AG04449 (cell line): ENCODE measurements around the gene SV2A.
A peak's percentile ranks its signal among the peaks of the same experiment; 100 is the strongest.
"Not testable (repeated sequence)": the region's sequence is repeated elsewhere in the genome, so short reads cannot be mapped to it uniquely, and the experiment has no call there.

ENCODE experiments used
- CTCF ChIA-PET: fragments of 350-600 bp; formaldehyde crosslinking; extraction: SDS; loops from one replicate; lab custom pipeline; 2021; ENCODE audit warnings: antibody characterized with exemption; lab: Yijun Ruan, JAX
- POLR2A ChIA-PET: fragments of 400-600, 350-600 bp; formaldehyde crosslinking; extraction: SDS; loops from one replicate; lab custom pipeline; 2020; ENCODE audit warnings: antibody characterized with exemption, inconsistent platforms; lab: Yijun Ruan, JAX
- DNase-seq: peaks from one replicate; pipeline ENCODE4 v3.0.0-alpha.2; 2010; ENCODE audit warnings: low read depth, low spot score
- H3K4me3 ChIP-seq: 2 replicates; pipeline ENCODE4 v1.5.1; 2011; ENCODE audit warnings: low read depth, mild to moderate bottlenecking, control low read depth, low read length
- TF ChIP-seq, protein P1 (sequence below): IDR thresholded peaks from one replicate; pipeline ENCODE4 v1.5.1; 2011; ENCODE audit warnings: mild to moderate bottlenecking, moderate library complexity, low read length, control low read depth, inconsistent platforms; ENCODE audit not compliant: insufficient read depth; ENCODE audit errors: missing control alignments

SV2A gene

DNA sequence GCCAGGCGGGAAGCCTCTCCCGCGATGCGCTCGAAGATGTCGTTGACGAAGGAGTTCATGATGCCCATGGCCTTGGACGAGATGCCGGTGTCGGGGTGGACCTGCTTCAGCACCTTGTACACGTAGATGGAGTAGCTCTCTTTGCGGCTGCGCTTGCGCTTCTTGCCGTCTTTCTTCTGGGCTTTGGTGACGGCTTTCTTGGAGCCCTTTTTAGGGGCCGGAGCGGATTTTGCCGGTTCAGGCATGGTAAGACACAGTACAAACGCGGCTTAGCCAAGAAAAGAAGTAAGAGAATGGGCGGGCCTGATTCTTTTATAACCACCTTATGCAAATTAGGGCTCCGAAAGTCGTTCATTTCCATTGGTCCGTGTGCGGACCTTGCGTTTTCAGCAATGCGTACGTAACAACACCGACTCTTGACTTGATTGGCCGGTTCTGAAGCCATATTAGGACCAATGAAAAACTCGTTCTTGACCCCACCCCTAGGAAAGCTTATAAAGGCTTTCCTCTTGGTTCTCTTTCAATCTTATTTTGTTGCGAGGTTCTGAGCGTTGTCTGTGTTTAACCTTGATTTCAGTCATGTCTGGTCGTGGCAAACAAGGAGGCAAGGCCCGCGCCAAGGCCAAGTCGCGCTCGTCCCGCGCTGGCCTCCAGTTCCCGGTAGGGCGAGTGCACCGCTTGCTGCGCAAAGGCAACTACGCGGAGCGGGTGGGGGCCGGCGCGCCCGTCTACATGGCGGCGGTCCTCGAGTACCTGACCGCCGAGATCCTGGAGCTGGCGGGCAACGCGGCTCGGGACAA, 31.0 kb downstream of the SV2A start:
- peak overlapping the region; percentile 69 for H3K4me3 ChIP-seq
- TF ChIP-seq, protein P1, sequence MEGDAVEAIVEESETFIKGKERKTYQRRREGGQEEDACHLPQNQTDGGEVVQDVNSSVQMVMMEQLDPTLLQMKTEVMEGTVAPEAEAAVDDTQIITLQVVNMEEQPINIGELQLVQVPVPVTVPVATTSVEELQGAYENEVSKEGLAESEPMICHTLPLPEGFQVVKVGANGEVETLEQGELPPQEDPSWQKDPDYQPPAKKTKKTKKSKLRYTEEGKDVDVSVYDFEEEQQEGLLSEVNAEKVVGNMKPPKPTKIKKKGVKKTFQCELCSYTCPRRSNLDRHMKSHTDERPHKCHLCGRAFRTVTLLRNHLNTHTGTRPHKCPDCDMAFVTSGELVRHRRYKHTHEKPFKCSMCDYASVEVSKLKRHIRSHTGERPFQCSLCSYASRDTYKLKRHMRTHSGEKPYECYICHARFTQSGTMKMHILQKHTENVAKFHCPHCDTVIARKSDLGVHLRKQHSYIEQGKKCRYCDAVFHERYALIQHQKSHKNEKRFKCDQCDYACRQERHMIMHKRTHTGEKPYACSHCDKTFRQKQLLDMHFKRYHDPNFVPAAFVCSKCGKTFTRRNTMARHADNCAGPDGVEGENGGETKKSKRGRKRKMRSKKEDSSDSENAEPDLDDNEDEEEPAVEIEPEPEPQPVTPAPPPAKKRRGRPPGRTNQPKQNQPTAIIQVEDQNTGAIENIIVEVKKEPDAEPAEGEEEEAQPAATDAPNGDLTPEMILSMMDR, result no peak
- CTCF ChIA-PET, result interaction anchor here (0.7 to 2.8 kb wide), 7 partner anchors 37 to 301 kb away, joined by 3 to 18 read pairs (median 4); no protein-coding TSS in a partner anchor
- peak; percentile 98 for DNase-seq
- POLR2A ChIA-PET, result interaction anchor here (0.8 to 3.7 kb wide), 20 partner anchors 11 to 347 kb away, joined by 3 to 39 read pairs (median 4); partner anchors contain the start of genes BOLA1, MTMR11, OTUD7B and VPS45

DNA sequence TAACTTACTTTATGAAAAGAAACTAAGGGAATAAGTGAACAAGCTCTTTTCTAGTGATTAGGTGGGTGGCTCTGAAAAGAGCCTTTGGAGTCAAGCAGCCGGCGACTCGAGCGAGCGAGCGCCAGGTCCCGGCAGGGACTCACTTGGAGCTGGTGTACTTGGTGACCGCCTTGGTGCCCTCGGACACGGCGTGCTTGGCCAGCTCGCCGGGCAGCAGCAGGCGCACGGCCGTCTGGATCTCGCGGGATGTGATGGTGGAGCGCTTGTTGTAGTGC, 31.6 kb downstream of the SV2A start:
- H3K4me3 ChIP-seq, result peak overlapping the region; percentile 69
- POLR2A ChIA-PET, result interaction anchor here (0.9 to 3.7 kb wide), 12 partner anchors 14 to 306 kb away, joined by 3 to 39 read pairs (median 7); partner anchors contain the start of genes BOLA1, OTUD7B and VPS45
- not testable (repeated sequence) for DNase-seq
- CTCF ChIA-PET, result interaction anchor here (0.7 to 1.0 kb wide), 2 partner anchors 36 to 40 kb away, joined by 3 read pairs; no protein-coding TSS in a partner anchor

DNA sequence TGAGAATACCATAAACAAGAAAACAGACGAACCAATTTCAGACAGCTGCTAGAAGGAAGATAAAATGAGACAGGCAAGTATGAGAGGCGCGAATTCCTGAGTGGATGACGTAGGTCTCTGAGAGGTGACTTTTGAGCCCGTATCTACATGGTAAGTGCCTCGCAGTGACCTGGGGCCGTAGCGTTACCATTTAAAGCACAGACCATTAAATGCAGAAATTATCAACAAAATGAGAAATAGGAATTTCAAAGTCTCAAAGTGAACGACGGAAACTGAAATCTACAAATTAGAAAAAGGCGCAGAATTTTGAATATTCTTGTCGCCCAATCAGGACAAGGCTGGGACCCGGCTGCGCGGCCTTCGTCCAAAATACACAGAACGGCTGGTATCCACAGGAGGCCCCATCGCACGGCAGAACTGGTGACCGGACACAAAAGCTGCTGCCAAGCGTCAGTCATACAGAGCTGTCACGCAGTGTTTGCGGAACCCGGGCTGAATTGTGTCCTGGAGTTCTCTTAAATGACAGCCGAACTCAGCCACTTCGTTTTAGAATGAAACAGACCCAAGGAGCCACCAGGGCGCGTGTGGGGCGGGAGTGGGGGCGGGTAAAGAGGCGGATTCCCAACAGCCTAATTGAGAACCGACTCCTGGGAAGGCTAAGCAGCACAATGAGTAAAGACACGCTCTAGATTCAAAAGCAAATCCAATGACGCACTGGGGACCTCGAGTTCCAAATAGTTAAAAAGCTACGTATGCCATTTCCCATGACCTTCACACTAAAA, 32.1 kb downstream of the SV2A start:
- H3K4me3 ChIP-seq, result peak overlapping the region; percentile 69
- TF ChIP-seq, protein P1, result no peak
- DNase-seq, result no peak
- ChIA-PET CTCF (interaction anchor here (0.7 to 1.0 kb wide), 2 partner anchors 36 to 40 kb away, joined by 3 read pairs; no protein-coding TSS in a partner anchor), POLR2A (interaction anchor here (0.5 to 3.7 kb wide), 9 partner anchors 14 to 276 kb away, joined by 3 to 39 read pairs (median 6); partner anchors contain the start of genes BOLA1, OTUD7B and VPS45)

DNA sequence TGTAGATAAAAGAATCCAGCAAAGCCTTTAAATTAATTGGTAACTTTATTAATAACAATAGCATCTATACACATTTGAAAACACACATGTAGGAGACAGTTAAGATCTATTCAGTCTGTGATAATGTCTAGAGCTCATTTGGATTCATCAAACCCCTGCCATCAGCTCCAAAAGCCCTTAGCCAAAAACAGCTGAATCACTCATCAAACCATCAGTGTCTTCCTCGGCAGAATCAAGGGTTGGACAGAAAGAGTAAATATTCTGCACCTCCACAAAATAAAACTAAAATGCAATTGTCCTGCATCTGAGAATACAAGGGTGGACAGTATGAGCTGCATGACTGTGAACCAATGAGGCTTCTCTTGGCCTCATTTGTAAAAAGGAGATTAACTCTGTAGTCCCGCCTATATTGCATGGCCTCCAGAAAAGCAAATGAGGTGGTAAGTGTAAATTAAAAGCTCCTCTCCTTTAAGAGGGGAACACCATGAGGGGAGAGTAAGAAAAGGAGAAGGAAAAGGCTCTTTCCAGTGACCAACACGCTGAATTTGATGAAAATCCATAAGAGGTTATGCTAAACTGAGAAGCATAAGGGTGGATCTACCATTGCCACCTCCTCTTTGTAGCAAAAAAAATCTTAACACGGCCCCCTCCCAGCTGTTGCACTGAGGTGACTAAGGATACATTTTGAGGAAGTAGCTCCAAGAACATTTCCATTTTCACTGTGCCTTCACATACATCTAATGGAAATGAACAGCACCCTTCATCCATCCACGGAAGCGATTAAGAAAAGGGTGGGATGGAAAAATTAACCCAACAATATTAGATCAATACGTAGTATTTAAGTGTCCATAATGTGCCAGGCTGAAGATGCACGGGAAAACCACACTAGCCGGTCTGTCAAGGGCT, 33.0 kb downstream of the SV2A start:
- CTCF ChIA-PET, result no interaction called here
- no peak for DNase-seq
- POLR2A ChIA-PET, result interaction anchor here (0.5 to 3.7 kb wide), 4 partner anchors 17 to 183 kb away, joined by 3 to 15 read pairs (median 4); partner anchors contain the start of genes OTUD7B and VPS45
- TF ChIP-seq, protein P1, result no peak
- H3K4me3 ChIP-seq, result peak overlapping the region; percentile 69

DNA sequence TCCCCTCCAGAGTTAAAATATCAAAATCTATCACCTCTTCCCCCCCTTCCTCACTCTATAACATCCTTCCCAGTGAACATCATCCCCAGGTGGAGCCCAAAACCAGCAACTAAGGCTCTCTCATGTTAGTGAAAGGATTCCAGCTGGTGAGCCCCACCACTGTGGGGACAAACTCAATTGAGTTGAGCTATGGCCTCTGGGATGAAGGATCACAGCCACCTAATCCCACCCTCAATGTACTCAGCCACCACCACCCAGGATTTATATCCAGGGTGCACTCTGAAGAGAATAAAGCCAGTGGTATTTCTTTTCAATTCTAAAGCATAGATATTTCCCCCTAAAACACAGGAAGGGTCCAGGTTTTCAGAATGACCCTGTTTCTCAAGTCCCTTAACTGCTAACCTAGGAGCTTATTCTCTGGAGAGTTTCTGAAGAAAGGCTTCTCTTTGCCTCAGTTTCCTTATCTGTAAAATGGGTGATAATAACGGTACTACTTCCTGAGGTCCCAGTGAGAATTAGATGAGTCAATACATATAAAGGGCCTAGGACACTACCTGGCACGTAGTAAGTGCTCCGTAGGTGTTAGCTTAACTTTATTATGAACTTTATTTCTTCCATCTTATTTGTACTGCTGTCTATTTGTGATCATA, 33.9 kb downstream of the SV2A start:
- no peak for DNase-seq
- ChIA-PET CTCF (no interaction called here), POLR2A (no interaction called here)
- no peak overlapping the region for H3K4me3 ChIP-seq
- TF ChIP-seq, protein P1, result no peak

DNA sequence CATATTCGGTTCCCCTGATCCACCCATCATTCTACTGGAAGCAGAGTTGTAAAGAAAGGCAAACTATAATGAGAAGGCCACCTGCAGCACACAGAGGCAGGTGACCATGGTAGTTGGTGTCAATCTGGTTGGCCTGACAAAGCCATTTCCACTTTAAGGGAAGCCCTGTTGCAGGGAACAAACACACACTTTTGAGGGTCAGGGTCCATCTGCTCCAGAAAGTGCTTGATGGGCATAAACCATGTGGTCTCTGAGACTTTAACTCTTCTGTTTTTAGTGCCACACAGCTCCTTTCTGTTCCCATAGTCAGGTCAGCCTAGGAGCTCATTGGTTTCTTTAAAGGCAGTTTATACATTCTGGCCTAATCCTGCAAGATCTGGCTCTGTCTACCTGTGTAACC, 35.8 kb downstream of the SV2A start:
- no peak for DNase-seq

More for the DNA sequence above, 35.8 kb downstream of the SV2A start:
- ChIA-PET CTCF (no interaction called here), POLR2A (no interaction called here)
- TF ChIP-seq, protein P1, result no peak
- H3K4me3 ChIP-seq, result no peak overlapping the region
